ENCODE data around the gene PDE5A.
"Not testable (repeated sequence)": the region's sequence is repeated elsewhere in the genome, so short reads cannot be mapped to it uniquely, and the experiment has no call there.

PDE5A gene

GRCh38 chr4:119647558-119647957 lies 19.0 kb upstream of the PDE5A start:
- FAIRE-seq, result no peak
- no peak for DNase-seq (ENCODE audit: insufficient read length, low spot score)

GRCh38 chr4:119646347-119647071 lies 17.9 kb upstream of the PDE5A start:
- FAIRE-seq, result no peak
- DNase-seq (ENCODE audit: insufficient read length, low spot score), result no peak

- no peak for FAIRE-seq
- no peak for DNase-seq (ENCODE audit: insufficient read length, low spot score)
Observed at GRCh38 chr4:119643306-119644042, 14.9 kb upstream of the PDE5A start.

- FAIRE-seq, result no peak
- DNase-seq (ENCODE audit: insufficient read length, low spot score), result no peak
Observed at GRCh38 chr4:119641765-119642164, 13.2 kb upstream of the PDE5A start.

- no peak for DNase-seq (ENCODE audit: insufficient read length, low spot score)
- FAIRE-seq, result no peak
Observed at GRCh38 chr4:119638359-119638758, 9.8 kb upstream of the PDE5A start.

GRCh38 chr4:119636851-119637250 lies 8.2 kb upstream of the PDE5A start:
- FAIRE-seq; DNase-seq (ENCODE audit: insufficient read length, low spot score): not testable (repeated sequence)

- DNase-seq (ENCODE audit: insufficient read length, low spot score) (no peak), FAIRE-seq (no peak)
Observed at GRCh38 chr4:119632216-119632615, 3.6 kb upstream of the PDE5A start.

- DNase-seq (ENCODE audit: insufficient read length, low spot score), result no peak
- FAIRE-seq, result no peak
Observed at GRCh38 chr4:119629142-119629471, 503 bp upstream of the PDE5A start.

GRCh38 chr4:119627267-119628255 lies 1.0 kb downstream of the PDE5A start:
- FAIRE-seq (no peak), DNase-seq (ENCODE audit: insufficient read length, low spot score) (peak; percentile 67)

- FAIRE-seq, result no peak
Observed at GRCh38 chr4:119626943-119627266, 1.7 kb downstream of the PDE5A start.

GRCh38 chr4:119626420-119626819 lies 2.2 kb downstream of the PDE5A start:
- FAIRE-seq (no peak), DNase-seq (ENCODE audit: insufficient read length, low spot score) (no peak)

More at GRCh38 chr4:119626943-119627266, 1.7 kb downstream of the PDE5A start:
- DNase-seq (ENCODE audit: insufficient read length, low spot score), result no peak

- DNase-seq (ENCODE audit: insufficient read length, low spot score) (no peak), FAIRE-seq (no peak)
Observed at GRCh38 chr4:119625761-119626160, 2.8 kb downstream of the PDE5A start.

- no peak for FAIRE-seq
- DNase-seq (ENCODE audit: insufficient read length, low spot score), result no peak
Observed at GRCh38 chr4:119624356-119624755, 4.2 kb downstream of the PDE5A start.

- no peak for DNase-seq (ENCODE audit: insufficient read length, low spot score)
Observed at GRCh38 chr4:119623025-119623424, 5.6 kb downstream of the PDE5A start.

GRCh38 chr4:119615068-119615719 lies 13.4 kb downstream of the PDE5A start:
- FAIRE-seq (no peak), DNase-seq (ENCODE audit: insufficient read length, low spot score) (no peak)

More at GRCh38 chr4:119623025-119623424, 5.6 kb downstream of the PDE5A start:
- FAIRE-seq, result no peak

- DNase-seq (ENCODE audit: insufficient read length, low spot score) (no peak), FAIRE-seq (no peak)
Observed at GRCh38 chr4:119604266-119604665, 24.3 kb downstream of the PDE5A start.

- FAIRE-seq (no peak), DNase-seq (ENCODE audit: insufficient read length, low spot score) (no peak)
Observed at GRCh38 chr4:119602366-119602765, 26.2 kb downstream of the PDE5A start.

GRCh38 chr4:119598521-119598920 lies 30.1 kb downstream of the PDE5A start:
- FAIRE-seq (no peak), DNase-seq (ENCODE audit: insufficient read length, low spot score) (no peak)

GRCh38 chr4:119597377-119597776 lies 31.2 kb downstream of the PDE5A start:
- FAIRE-seq (no peak), DNase-seq (ENCODE audit: insufficient read length, low spot score) (no peak)

GRCh38 chr4:119593698-119594097 lies 34.9 kb downstream of the PDE5A start:
- DNase-seq (ENCODE audit: insufficient read length, low spot score) (no peak), FAIRE-seq (no peak)

GRCh38 chr4:119592830-119593229 lies 35.8 kb downstream of the PDE5A start:
- DNase-seq (ENCODE audit: insufficient read length, low spot score), result no peak
- FAIRE-seq, result no peak
